RKO (cell line): ENCODE measurements around the gene DNAJA3.
A peak's percentile ranks its signal among the peaks of the same experiment; 100 is the strongest.

ENCODE experiments used
- DNase-seq: peaks from one replicate; pipeline ENCODE4 v3.0.0-alpha.2; 2016; ENCODE audit warnings: low spot score

DNAJA3 gene

DNA sequence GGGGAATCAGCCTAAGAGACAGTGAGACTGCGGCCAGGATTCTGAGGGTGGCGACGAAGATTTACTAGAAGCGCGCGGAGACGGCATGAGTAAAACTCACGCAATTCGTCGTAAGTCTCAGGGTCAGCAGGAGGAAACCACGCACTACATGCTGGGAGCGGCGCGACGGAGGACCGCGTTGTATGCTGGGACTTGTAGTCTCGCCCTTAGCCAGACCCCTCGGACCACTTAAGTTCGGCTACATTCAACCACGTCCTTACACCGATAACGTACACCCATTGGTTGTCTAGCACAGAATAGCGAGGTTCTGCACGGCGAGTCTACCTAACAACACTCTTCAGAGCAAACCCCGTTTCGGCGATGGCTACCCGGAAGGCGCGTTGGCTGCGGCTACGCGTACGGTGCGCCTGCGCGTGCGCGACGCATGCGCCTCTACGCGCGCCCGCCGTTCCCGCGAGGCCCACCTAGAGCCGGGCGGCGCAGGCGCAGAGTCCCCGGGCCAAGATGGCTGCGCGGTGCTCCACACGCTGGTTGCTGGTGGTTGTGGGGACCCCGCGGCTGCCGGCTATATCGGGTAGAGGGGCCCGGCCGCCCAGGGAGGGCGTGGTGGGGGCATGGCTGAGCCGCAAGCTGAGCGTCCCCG lies at the start of gene DNAJA3:
Gene DNAJA3 (plus strand): TSS at position 491 of the 643 bp plus-strand sequence. CDS start 14 bp downstream, at position 505.
- DNase-seq, result peak; percentile 97

- DNase-seq, result no peak
Measured at GRCh38 chr16:4376126-4376892, 49.4 kb upstream of the DNAJA3 start.

GRCh38 chr16:4376893-4377572 lies 48.6 kb upstream of the DNAJA3 start:
- DNase-seq, result no peak

- no peak for DNase-seq
Measured at GRCh38 chr16:4377573-4378154, 48.0 kb upstream of the DNAJA3 start.

- DNase-seq, result no peak
Measured at GRCh38 chr16:4378161-4378666, 47.5 kb upstream of the DNAJA3 start.

DNA sequence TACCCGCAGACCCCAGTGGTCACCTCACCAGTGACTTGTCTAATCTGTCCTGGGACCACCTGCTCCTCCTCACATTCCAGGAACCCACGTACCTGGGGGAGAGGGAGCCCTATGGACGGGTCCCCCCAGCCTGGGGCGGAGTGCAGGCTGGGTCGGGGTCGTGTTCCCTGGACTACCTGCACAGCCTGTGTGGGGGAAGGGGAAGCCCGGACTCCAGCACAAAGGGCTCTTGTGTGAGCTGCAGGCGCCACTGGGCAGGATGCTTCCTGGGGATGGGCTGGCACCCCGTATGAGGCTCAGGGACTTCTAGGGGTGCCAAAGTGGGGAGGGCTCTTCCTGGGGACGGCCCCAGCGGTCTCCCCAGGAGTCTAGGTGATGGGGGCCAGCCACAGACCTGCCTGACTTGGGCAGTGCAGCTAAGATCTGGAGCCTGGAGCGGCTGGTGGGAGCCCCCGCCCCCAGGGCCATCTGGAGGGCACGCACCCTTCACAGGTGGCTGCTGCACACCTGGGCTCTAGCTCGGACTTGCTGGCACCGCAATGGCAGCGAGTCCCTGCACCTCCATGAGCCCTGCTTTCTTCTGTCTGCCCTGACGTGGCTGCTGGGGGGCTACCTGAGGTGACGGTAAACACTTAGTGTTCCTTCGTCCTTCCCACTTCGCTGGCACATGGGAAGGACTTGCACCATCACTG lies 46.5 kb upstream of the DNAJA3 start:
- DNase-seq, result no peak

GRCh38 chr16:4380119-4381063 lies 45.3 kb upstream of the DNAJA3 start:
- no peak for DNase-seq

DNA sequence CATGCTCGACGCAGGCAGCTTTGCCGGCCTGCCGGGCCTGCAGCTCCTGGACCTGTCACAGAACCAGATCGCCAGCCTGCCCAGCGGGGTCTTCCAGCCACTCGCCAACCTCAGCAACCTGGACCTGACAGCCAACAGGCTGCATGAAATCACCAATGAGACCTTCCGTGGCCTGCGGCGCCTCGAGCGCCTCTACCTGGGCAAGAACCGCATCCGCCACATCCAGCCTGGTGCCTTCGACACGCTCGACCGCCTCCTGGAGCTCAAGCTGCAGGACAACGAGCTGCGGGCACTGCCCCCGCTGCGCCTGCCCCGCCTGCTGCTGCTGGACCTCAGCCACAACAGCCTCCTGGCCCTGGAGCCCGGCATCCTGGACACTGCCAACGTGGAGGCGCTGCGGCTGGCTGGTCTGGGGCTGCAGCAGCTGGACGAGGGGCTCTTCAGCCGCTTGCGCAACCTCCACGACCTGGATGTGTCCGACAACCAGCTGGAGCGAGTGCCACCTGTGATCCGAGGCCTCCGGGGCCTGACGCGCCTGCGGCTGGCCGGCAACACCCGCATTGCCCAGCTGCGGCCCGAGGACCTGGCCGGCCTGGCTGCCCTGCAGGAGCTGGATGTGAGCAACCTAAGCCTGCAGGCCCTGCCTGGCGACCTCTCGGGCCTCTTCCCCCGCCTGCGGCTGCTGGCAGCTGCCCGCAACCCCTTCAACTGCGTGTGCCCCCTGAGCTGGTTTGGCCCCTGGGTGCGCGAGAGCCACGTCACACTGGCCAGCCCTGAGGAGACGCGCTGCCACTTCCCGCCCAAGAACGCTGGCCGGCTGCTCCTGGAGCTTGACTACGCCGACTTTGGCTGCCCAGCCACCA lies 44.4 kb upstream of the DNAJA3 start:
- DNase-seq, result no peak

DNA sequence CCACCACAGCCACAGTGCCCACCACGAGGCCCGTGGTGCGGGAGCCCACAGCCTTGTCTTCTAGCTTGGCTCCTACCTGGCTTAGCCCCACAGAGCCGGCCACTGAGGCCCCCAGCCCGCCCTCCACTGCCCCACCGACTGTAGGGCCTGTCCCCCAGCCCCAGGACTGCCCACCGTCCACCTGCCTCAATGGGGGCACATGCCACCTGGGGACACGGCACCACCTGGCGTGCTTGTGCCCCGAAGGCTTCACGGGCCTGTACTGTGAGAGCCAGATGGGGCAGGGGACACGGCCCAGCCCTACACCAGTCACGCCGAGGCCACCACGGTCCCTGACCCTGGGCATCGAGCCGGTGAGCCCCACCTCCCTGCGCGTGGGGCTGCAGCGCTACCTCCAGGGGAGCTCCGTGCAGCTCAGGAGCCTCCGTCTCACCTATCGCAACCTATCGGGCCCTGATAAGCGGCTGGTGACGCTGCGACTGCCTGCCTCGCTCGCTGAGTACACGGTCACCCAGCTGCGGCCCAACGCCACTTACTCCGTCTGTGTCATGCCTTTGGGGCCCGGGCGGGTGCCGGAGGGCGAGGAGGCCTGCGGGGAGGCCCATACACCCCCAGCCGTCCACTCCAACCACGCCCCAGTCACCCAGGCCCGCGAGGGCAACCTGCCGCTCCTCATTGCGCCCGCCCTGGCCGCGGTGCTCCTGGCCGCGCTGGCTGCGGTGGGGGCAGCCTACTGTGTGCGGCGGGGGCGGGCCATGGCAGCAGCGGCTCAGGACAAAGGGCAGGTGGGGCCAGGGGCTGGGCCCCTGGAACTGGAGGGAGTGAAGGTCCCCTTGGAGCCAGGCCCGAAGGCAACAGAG lies 43.5 kb upstream of the DNAJA3 start:
- DNase-seq, result no peak

DNA sequence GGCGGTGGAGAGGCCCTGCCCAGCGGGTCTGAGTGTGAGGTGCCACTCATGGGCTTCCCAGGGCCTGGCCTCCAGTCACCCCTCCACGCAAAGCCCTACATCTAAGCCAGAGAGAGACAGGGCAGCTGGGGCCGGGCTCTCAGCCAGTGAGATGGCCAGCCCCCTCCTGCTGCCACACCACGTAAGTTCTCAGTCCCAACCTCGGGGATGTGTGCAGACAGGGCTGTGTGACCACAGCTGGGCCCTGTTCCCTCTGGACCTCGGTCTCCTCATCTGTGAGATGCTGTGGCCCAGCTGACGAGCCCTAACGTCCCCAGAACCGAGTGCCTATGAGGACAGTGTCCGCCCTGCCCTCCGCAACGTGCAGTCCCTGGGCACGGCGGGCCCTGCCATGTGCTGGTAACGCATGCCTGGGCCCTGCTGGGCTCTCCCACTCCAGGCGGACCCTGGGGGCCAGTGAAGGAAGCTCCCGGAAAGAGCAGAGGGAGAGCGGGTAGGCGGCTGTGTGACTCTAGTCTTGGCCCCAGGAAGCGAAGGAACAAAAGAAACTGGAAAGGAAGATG lies 42.8 kb upstream of the DNAJA3 start:
- no peak for DNase-seq

GRCh38 chr16:4383591-4384444 lies 41.9 kb upstream of the DNAJA3 start:
- no peak for DNase-seq

DNA sequence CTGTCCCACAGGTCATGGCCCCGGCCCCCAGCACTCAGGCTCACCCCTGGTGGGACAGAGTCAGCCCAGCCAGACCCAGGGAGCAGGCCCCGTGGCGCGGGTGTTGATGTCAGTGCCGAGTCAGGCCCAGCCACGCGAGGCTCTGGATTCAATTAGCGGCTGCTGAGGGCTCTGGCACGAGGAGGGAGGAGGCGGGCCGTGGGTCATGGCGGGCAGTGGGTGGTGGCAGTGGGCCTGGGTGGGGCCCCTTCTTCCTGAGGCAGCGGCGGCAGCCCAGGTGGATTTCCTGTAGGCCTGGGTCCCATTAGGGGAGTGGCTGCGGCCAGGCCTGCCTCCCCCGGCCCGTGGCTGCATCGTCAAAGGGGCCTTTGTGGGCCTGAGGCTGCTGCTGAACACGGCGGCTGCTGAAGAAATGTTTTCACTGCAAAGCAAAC lies 41.1 kb upstream of the DNAJA3 start:
- DNase-seq, result no peak

- DNase-seq, result no peak
Measured at GRCh38 chr16:4385066-4385788, 40.4 kb upstream of the DNAJA3 start.

- no peak for DNase-seq
Measured at GRCh38 chr16:4385789-4386450, 39.7 kb upstream of the DNAJA3 start.

- DNase-seq, result no peak
Measured at GRCh38 chr16:4386451-4386805, 39.2 kb upstream of the DNAJA3 start.

- no peak for DNase-seq
Measured at GRCh38 chr16:4386951-4387565, 38.6 kb upstream of the DNAJA3 start.
